Activated T-helper 1 cell treated with Interleukin-2 at 50 U/mL for 16 hours (primary cell): Measurements from ENCODE around the gene BMF.
"Not testable (repeated sequence)": the region's sequence is repeated elsewhere in the genome, so short reads cannot be mapped to it uniquely, and the experiment has no call there.

Source experiments
- DNase-seq: peaks from one replicate; pipeline ENCODE4 v3.0.0-alpha.2; 2020; ENCODE audit warnings: low read depth

The BMF gene

DNA sequence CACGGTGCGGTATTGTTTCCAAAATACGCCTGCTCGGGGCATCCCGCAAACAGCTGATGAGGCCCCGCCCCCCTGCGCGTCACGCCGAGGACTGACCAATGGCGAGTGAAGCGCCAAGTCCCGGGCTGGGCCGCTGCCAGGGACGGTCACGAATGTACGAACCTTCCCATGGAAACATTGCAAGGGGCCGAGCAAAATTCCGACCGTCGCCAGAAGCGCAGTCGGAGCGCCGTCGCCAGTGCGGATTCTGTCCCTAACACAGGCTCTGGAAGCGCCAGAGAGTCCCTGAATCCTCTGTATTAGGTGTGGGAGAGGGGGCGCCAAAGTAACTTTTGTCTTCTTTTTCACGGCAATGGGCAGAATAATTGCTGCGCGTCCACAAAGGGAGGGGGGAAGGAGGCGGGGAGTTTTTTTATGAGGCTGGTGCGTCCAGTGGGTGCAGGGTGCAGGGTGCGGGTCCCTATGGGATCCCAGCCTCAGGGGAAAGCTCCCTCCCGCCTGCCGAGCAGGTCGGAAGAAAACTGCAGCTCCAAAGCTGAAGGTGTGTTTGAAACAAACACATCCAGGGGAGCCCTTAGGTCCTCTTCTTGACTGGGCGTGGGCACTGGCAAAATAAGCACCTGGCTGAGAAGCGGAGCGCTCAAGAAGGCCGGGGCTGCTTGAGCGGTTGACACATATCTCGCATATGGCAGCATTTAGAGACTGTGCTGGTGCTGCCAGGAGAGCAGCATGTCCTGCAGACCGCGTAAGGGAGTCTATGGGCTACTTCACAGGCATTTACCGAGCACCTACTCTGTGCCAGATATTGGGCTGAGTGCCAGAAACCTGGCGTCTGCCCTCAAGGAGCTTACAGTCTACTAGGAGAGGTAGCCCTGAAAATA lies at the start of gene BMF:
TSS of gene BMF (minus strand) at position 25 of the 881 bp plus-strand sequence. CDS start 2,793 bp downstream, outside the sequence.
- peak; percentile 95 for DNase-seq

- DNase-seq: no peak
Measured at GRCh38 chr15:40157778-40158447, 49.2 kb upstream of the BMF start.

DNA sequence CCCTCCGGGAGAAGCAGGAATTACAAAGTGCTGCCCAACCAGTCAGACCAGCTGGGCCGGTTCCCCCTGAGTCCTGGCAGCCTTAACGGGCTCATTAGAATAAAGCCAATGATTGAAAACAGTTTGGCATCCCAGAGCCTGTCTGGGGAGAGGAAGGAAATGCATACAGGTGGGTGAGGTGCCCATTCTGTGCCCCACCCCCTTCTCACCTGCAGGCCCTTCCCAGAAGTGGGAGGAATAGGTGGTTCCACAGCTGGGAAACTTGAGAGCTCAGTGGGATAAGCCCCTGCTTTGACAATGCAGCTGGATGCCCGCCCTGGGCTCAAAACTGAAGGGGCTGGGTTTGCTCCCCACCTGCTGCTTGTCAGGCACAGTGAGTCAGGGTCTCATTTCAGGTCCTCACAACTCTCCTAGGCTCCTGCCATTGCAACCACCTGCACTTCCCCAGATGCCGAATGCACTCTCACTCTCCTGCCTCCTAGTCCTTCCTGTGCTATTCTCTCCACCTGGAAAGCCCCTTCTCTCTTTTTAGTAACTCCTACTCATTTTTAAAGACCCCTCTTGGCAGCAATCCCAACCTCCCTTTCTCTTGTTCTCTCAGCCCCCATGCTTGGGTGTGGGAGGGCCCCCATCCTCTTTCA lies 46.7 kb upstream of the BMF start:
- no peak for DNase-seq

DNA sequence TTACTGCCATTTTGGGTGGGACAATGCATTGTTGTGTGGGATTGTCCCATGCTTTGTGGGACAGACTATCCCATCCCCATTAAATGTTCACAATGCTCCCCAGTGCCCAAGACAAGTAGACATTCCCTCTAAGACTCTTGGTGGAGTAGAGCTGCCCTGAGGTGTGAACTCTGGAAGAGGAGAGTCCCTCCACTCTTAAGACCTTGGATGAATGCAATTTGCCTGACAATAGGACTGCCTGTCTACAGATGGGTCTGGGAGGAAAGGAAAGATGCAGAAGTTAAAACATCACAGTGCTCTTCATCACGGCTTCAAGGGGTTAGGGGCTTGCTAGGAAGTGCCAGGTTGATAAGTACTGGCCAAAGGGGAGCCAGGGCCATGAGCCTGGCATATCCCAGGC lies 46.1 kb upstream of the BMF start:
- not testable (repeated sequence) for DNase-seq

DNA sequence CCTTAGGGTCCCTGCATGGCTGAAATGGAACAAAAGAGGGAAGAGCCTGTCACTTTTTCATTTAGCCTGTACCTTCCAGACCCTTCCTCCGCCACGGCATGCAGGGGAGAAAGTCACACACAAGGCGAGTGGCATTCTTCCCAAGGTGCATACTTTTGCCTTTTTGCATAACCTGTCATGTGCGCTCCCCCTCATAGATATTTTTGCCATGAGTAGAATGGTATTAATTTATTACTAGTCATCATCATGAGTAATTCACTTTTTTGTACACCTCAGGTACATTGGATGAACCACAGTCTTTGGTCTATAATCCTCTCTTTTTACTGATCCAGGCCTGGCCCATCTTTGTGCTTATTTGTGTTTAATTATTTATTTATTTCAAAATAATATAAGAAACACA lies 43.3 kb upstream of the BMF start:
- no peak for DNase-seq

DNA sequence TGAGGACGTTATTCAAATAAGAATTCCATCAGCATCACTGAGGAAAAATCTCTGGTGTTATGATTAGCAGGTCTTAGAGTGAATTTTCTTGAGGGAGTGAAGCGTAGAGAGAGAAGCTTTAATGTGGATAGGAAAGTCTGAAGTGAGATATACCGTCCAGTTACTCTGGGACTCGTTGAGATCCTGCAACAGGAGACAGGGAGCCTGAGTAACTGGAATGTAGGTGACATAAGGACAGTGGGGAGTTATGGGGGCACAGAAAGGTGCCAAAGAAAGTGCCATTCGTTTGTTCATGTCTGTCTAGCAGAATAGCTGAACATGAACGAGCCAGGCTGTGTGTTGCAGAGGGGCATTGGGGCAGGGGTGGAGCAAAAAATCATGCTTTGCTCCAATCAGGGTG lies 42.8 kb upstream of the BMF start:
- DNase-seq: no peak

DNA sequence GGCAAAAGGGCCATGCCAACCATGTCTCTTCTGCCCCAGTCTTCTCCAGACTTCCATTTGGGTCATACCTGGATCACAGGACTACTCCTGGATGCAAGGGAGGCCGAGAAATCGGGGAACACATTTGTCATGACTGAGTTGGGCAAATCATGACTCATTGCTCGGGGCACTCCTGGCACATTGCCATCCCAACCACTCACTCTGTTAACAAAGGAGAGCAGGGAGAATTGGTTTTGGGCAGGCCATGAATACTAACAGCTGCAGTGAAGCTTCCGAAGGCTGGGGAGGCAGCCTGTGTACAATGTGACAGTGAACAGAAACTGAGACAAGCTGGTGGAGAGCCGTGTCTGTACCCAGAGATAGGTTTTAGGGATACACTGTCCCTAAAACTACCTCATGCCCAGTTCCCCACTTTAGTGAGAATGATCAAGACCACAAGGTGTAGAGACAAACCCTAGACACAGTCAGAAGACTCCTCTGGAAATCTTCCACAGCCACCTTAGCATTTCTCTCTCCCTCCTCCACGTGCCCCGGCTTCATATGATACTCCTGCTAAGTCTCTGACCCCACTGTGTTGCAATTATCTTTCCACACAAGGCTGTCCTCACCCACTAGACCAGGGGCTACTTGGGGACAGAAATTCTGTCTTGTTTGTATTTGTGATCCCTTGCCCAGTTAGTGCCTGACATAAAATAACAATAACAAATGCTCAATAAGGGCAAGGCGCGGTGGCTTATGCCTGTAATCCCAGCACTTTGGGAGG lies 41.7 kb upstream of the BMF start:
- no peak for DNase-seq

DNA sequence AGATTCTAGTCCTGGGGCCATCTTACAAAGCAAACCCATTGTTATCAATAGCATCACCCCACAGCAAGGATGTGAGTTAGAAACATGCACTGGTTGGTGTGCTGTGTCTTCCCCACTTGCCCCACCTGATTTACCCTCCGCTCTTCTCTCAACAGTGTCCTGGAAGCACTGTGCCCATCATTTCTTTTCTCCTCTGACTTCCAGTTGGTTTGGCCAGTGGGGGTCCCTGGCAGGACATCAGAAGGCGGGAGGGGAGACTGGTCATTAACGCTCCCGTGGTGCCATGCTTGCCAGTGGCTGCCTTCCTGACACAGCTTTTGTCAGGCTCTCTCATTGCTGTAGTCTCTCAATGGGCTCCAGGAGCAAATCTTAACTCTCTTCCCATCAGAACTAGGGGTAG lies 40.7 kb upstream of the BMF start:
- no peak for DNase-seq

- no peak for DNase-seq
Measured at GRCh38 chr15:40146037-40146436, 37.4 kb upstream of the BMF start.

DNA sequence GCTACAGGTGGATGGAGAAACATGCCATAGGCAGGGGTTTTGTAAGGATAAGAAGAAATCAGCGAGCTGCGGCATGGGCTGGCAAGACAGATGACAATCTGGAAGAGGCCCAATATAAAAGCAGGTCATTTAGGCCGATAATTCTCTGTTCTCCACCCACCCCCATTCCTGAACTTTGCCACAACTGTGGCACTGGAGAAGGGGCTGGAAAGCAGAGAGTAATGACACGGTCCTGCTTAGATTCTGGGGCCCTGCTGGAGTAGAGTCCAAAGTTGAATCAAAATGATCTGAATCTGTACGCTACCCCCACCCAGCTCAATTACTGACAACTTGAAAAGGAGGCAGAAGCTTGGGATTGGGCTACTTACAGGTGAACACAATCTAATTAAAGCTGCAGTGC lies 33.7 kb upstream of the BMF start:
- no peak for DNase-seq

DNA sequence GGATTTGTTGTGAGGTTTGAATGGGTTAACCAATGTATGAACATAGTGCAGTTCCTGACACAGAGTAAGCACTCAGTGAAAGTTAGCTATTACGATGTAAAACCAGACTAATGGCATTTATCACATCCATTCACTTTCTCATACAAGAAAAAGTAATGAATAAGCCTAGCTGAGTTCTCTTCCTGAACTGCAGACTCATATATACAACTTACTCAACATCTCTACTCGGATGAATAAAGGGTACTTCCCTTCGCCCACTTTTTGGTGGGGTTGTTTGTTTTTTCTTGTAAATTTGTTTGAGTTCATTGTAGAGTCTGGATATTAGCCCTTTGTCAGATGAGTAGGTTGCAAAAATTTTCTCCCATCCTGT lies 29.5 kb upstream of the BMF start:
- DNase-seq: not testable (repeated sequence)

DNA sequence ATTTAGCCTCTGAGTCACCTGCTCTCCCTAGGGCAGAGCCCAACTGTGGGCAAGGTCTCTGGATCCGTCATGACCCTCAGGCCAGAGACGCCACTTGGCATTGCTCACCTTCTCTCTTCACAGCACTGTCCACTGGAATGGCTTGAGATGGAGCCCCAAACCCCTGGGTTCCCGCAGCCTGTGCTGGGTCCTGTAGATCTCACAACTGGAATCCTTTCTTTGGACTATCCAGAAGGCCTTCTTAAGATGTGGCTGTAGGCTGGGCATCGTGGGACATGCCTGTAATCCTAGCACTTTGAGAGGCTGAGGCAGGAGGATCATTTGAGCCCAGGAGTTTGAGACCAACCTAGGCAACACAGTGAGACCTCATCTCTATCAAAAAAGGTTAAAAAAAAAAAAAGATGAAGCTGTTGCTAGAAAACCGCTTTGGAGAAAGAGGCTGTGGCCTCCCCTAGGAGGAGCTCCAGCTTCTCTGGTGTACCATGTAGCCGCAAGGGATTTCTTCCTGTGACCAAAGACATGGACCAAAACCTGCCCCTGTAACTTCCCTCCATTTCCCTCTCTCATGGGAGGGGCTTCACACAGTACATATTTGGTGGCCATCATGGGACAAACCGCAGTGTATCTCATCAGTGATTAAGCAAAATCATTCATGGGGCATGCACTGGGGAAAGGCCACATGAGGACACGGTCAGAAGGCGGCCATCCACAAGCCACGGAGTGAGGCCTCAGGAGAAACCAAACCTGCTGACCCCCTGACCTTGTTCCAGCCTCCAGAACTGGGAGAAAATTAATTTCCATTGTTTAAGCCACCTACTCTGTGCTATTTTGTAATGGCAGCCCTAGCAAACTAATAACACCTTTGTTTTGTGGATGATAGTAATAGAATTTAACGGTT lies 28.9 kb upstream of the BMF start:
- no peak for DNase-seq

DNA sequence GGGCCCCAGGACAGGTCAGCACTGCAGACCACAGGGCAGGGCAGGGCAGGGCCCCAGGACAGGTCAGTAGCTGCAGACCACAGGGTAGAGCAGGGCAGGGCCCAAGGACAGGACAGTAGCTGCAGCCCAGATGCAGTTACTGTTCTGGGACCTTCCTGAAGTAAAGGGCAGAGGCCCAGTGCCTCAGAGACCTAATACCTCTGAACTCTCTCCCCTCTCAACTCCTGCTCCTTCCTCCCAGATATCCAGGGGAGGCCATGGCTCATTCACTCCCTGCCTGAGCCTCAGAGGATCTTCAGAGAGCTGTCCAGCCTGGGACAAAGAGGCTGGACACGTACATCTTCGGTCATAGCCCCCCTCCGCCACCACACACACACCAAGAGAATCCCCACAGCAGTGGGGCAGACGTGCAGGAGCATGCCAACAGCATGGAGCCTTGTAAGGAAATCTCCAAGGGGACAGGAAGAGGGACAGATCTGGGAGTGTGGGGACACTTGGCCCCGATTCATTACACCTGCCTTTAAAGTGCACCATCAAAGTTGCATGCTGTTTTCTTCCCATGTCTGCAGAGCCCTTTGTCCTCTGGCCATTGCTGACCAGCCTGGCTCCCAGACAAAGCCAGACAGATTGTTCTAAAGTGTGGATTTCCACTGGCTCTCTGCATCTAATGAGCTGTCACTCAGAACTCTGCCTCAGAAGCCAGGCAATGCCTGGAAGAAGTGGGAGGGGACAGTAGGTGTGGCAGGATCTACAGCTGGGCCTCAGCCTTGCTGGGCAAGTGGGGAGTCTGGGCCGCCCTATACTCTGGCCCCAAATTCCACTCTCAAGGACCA lies 28.0 kb upstream of the BMF start:
- DNase-seq: no peak

GRCh38 chr15:40135846-40136450 lies 27.3 kb upstream of the BMF start:
- DNase-seq: not testable (repeated sequence)

DNA sequence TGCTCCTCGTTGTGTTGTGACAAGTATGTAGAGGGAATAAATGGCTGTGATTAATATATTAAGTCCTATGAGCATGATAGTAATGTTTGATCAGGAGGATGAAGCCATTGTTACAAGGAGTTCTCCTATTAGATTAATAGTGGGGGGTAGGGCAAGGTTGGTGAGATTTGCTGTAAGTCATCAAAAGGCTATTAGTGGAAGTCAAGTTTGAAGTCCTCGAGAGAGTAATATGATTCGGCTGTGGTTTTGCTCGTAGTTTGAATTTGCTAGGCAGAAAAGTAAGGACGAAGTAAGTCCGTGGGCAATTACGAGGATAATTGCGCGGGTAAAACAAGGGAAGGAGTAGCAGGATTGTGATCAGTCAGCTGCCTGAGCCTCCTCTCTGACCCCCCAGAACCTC lies 26.2 kb upstream of the BMF start:
- no peak for DNase-seq

DNA sequence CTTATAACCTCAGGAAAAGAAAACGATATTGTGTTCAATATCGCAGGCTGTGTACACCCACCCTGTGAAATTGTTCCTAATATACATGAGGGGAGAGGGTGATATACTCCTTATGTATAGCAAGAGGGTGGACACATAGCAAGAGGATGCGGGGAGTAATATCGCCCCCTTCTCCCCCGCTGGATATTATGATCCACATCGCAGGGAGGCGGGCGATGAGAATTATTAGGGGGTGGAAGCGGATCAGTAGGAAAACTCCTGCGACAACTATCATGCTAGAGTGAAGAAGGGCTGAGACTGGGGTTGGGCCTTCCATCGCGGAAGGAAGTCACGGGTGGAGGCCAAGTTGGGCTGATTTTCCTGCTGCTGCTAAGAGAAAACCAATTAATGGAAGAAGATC lies 24.9 kb upstream of the BMF start:
- no peak for DNase-seq

GRCh38 chr15:40130799-40131502 lies 22.3 kb upstream of the BMF start:
- no peak for DNase-seq

- no peak for DNase-seq
Measured at GRCh38 chr15:40130118-40130517, 21.4 kb upstream of the BMF start.
